Activated CD4-positive, alpha-beta memory T cell treated with anti-CD3 and anti-CD28 coated beads, Interleukin-2, amount 10 ng/mL, durations not matched to agents 7 days and 5 days (primary cell): Measurements from ENCODE around the gene CLTA. TPM values are rescaled to one million over a fixed set of nuclear protein-coding genes. Genes with fewer than 3 reads are reported as not detected.

Experiments used
- CTCF ChIA-PET: fragments of 350-600 bp; sonication (Branson Sonifier 250); formaldehyde crosslinking; loops from one replicate; lab custom pipeline; 2021; ENCODE audit warnings: antibody characterized with exemption, inconsistent platforms; lab: Charles Lee
- POLR2A ChIA-PET: fragments of 350-600 bp; sonication (Branson Sonifier 250); formaldehyde crosslinking; loops from one replicate; lab custom pipeline; 2021; ENCODE audit warnings: antibody characterized with exemption; lab: Charles Lee
- DNase-seq: peaks from one replicate; pipeline ENCODE4 v3.0.0-alpha.2; 2020
- H3K27ac Mint-ChIP-seq: one replicate; pipeline ENCODE4 v1.8.0; 2021; ENCODE audit warnings: mild to moderate bottlenecking, mixed read lengths
- H3K27me3 Mint-ChIP-seq: one replicate; pipeline ENCODE4 v1.8.0; 2021; ENCODE audit warnings: mixed read lengths
- H3K36me3 Mint-ChIP-seq: one replicate; pipeline ENCODE4 v1.8.0; 2021; ENCODE audit warnings: low read depth, mixed read lengths
- H3K4me1 Mint-ChIP-seq: one replicate; pipeline ENCODE4 v1.8.0; 2021; ENCODE audit warnings: mixed read lengths
- H3K4me3 Mint-ChIP-seq: one replicate; pipeline ENCODE4 v1.8.0; 2021; ENCODE audit warnings: mild to moderate bottlenecking, mixed read lengths
- H3K9me3 Mint-ChIP-seq: one replicate; pipeline ENCODE4 v1.8.0; 2021; ENCODE audit warnings: mixed read lengths
- total RNA-seq, 2 experiments: library from RNA; stranded (reverse); gene quantifications; one replicate each; pipeline ENCODE4 v1.2.3, GENCODE V29; 2021

The CLTA gene
- total RNA-seq, 2 experiments from 2014 or later = 150 to 151 TPM

- H3K27me3 Mint-ChIP-seq = no peaks in the 10 kb centered on the region
- peaks cover 9% of the 10 kb centered on the region for H3K9me3 Mint-ChIP-seq
- peaks cover 9% of the 10 kb centered on the region for H3K4me1 Mint-ChIP-seq
- H3K27ac Mint-ChIP-seq = no peak overlapping the region
- H3K4me3 Mint-ChIP-seq = no peak overlapping the region
- CTCF ChIA-PET = interaction anchor here (1.0 to 2.6 kb wide), 3 partner anchors 52 to 59 kb away, joined by 3 to 9 read pairs (median 4); no protein-coding TSS in a partner anchor
- H3K36me3 Mint-ChIP-seq = peaks cover 32% of the 10 kb centered on the region
- POLR2A ChIA-PET = interaction anchor here (2.3 to 3.4 kb wide), 2 partner anchors 9 to 17 kb away, joined by 6 to 11 read pairs; no protein-coding TSS in a partner anchor
- DNase-seq = no peak
Observed at GRCh38 chr9:36161187-36161586, 29.5 kb upstream of the CLTA start.

- CTCF ChIA-PET = interaction anchor here (1.5 to 10.1 kb wide), 3 partner anchors 54 to 60 kb away, joined by 4 to 325 read pairs (median 9); no protein-coding TSS in a partner anchor
- Mint-ChIP-seq H3K9me3 (peaks cover 5% of the 10 kb centered on the region), H3K4me1 (peaks cover 16% of the 10 kb centered on the region), H3K4me3 (no peak overlapping the region), H3K36me3 (peaks cover 28% of the 10 kb centered on the region), H3K27me3 (peaks cover under 1% of the 10 kb centered on the region), H3K27ac (no peak overlapping the region)
- POLR2A ChIA-PET = interaction anchor here (2.3 to 3.4 kb wide), 2 partner anchors 11 to 18 kb away, joined by 6 to 11 read pairs; no protein-coding TSS in a partner anchor
- DNase-seq = no peak
Observed at GRCh38 chr9:36162211-36162738, 28.4 kb upstream of the CLTA start.

- no peak overlapping the region for H3K4me3 Mint-ChIP-seq
- CTCF ChIA-PET = interaction anchor here (0.8 to 10.1 kb wide), 6 partner anchors 8 to 155 kb away, joined by 3 to 325 read pairs (median 6); partner anchors contain the start of gene GLIPR2
- DNase-seq = no peak
- H3K4me1 Mint-ChIP-seq = peaks cover 15% of the 10 kb centered on the region
- POLR2A ChIA-PET = interaction anchor here (0.7 to 3.7 kb wide), 6 partner anchors 11 to 27 kb away, joined by 3 to 15 read pairs (median 6); partner anchors contain the start of gene CLTA
- H3K27me3 Mint-ChIP-seq = peaks cover 6% of the 10 kb centered on the region
- peaks cover 21% of the 10 kb centered on the region for H3K36me3 Mint-ChIP-seq
- H3K27ac Mint-ChIP-seq = no peak overlapping the region
- H3K9me3 Mint-ChIP-seq = peaks cover 3% of the 10 kb centered on the region
Observed at GRCh38 chr9:36163049-36163785, 27.5 kb upstream of the CLTA start.

DNA sequence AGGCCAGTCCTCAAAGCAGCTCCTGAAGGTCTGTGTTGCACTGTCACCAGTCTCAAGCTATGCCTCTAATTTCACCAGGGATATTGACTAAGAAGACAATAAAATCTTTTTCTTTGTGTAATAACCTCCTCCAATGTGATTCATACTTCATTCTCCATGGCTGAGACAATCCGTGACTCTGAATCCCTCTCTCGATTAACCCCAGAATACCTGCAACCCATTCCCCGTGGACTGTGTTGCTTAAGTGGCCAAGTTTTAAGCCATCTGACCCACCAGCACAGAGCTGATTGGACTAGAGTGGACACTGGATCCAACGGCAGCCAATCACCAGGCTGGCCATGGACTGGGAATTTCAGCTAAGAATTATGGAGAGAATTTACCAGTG is 26.9 kb upstream of the CLTA start:
- no peak overlapping the region for H3K27ac Mint-ChIP-seq
- peaks cover 8% of the 10 kb centered on the region for H3K27me3 Mint-ChIP-seq
- H3K9me3 Mint-ChIP-seq = no peaks in the 10 kb centered on the region
- DNase-seq = no peak
- POLR2A ChIA-PET = interaction anchor here (0.7 to 5.0 kb wide), 9 partner anchors 11 to 61 kb away, joined by 3 to 22 read pairs (median 8); partner anchors contain the start of genes CLTA and GLIPR2
- no peak overlapping the region for H3K4me3 Mint-ChIP-seq
- H3K4me1 Mint-ChIP-seq = peaks cover 12% of the 10 kb centered on the region
- CTCF ChIA-PET = interaction anchor here (0.8 to 10.1 kb wide), 8 partner anchors 9 to 156 kb away, joined by 3 to 325 read pairs (median 6); partner anchors contain the start of gene GLIPR2
- H3K36me3 Mint-ChIP-seq = peaks cover 17% of the 10 kb centered on the region

- ChIA-PET CTCF (interaction anchor here (1.2 to 10.1 kb wide), 7 partner anchors 9 to 157 kb away, joined by 3 to 325 read pairs (median 10); no protein-coding TSS in a partner anchor), POLR2A (interaction anchor here (1.0 to 5.0 kb wide), 10 partner anchors 12 to 61 kb away, joined by 3 to 22 read pairs (median 8); partner anchors contain the start of genes CLTA and GLIPR2)
- Mint-ChIP-seq H3K27me3 (peaks cover 10% of the 10 kb centered on the region), H3K36me3 (peaks cover 11% of the 10 kb centered on the region), H3K27ac (no peak overlapping the region), H3K4me3 (no peak overlapping the region), H3K9me3 (no peaks in the 10 kb centered on the region), H3K4me1 (peaks cover 12% of the 10 kb centered on the region)
- DNase-seq = no peak
Observed at GRCh38 chr9:36164372-36164771, 26.3 kb upstream of the CLTA start.

GRCh38 chr9:36164989-36165388 is 25.7 kb upstream of the CLTA start:
- CTCF ChIA-PET = interaction anchor here (1.2 to 10.1 kb wide), 7 partner anchors 10 to 157 kb away, joined by 3 to 325 read pairs (median 10); no protein-coding TSS in a partner anchor
- DNase-seq = no peak
- Mint-ChIP-seq H3K4me1 (peaks cover 12% of the 10 kb centered on the region), H3K4me3 (peak overlapping the region; percentile 17), H3K9me3 (no peaks in the 10 kb centered on the region), H3K27me3 (peaks cover 14% of the 10 kb centered on the region), H3K27ac (no peak overlapping the region), H3K36me3 (peaks cover 9% of the 10 kb centered on the region)
- POLR2A ChIA-PET = interaction anchor here (1.0 to 5.0 kb wide), 10 partner anchors 12 to 62 kb away, joined by 3 to 22 read pairs (median 8); partner anchors contain the start of genes CLTA and GLIPR2

DNA sequence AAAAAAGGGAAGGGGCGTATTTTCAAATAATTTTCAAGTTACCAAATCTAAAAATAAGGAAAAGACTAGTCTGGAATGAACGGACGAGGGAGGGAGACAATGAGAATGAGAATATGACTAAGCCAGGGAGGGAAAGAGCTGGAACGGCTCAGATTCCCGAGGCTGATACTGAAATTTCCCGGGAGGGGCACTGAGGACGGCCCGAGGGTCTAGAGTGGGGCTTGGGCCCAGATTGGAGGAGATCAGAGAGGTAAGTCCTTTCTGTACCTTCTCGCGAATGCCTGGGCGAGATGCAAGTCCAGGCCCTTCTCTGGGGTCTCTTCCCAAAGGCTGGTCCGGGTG is 24.9 kb upstream of the CLTA start:
- Mint-ChIP-seq H3K9me3 (no peaks in the 10 kb centered on the region), H3K27ac (no peak overlapping the region), H3K27me3 (peaks cover 14% of the 10 kb centered on the region), H3K4me3 (peak overlapping the region; percentile 12), H3K36me3 (peaks cover 4% of the 10 kb centered on the region), H3K4me1 (peaks cover 12% of the 10 kb centered on the region)
- ChIA-PET POLR2A (interaction anchor here (0.6 to 5.0 kb wide), 6 partner anchors 11 to 38 kb away, joined by 3 to 44 read pairs (median 9); partner anchors contain the start of genes CLTA and GLIPR2), CTCF (interaction anchor here (1.4 to 10.1 kb wide), 12 partner anchors 8 to 159 kb away, joined by 3 to 325 read pairs (median 9); partner anchors contain the start of genes CLTA and GLIPR2)
- no peak for DNase-seq

GRCh38 chr9:36166168-36166927 is 24.4 kb upstream of the CLTA start:
- Mint-ChIP-seq H3K27me3 (peaks cover 14% of the 10 kb centered on the region), H3K27ac (no peak overlapping the region), H3K9me3 (no peaks in the 10 kb centered on the region), H3K4me3 (peak overlapping the region; percentile 66), H3K4me1 (peaks cover 12% of the 10 kb centered on the region), H3K36me3 (peaks cover 2% of the 10 kb centered on the region)
- ChIA-PET CTCF (interaction anchor here (0.7 to 10.1 kb wide), 29 partner anchors 9 to 163 kb away, joined by 3 to 325 read pairs (median 5); partner anchors contain the start of genes CLTA and GLIPR2), POLR2A (interaction anchor here (0.6 to 5.0 kb wide), 10 partner anchors 12 to 64 kb away, joined by 3 to 44 read pairs (median 8); partner anchors contain the start of genes CLTA and GLIPR2)
- peak; percentile 87 for DNase-seq

GRCh38 chr9:36169166-36169565 is 21.6 kb upstream of the CLTA start, which contains the start of gene CCIN:
Gene CCIN (plus strand): TSS chr9:36169388. CDS start chr9:36169503, 115 bp downstream.
- Mint-ChIP-seq H3K27me3 (peaks cover 14% of the 10 kb centered on the region), H3K36me3 (no peaks in the 10 kb centered on the region), H3K4me1 (peaks cover 12% of the 10 kb centered on the region), H3K4me3 (no peak within 1 kb of the TSS), H3K27ac (no peak within 1 kb of the TSS), H3K9me3 (no peaks in the 10 kb centered on the region)
- no peak for DNase-seq
- CTCF ChIA-PET = interaction anchor here (1.3 to 10.1 kb wide), 4 partner anchors 22 to 160 kb away, joined by 3 to 325 read pairs (median 18); partner anchors contain the start of gene CLTA
- POLR2A ChIA-PET = interaction anchor here (0.7 to 4.8 kb wide), 3 partner anchors 18 to 76 kb away, joined by 3 to 44 read pairs (median 4); partner anchors contain the start of gene CLTA

DNA sequence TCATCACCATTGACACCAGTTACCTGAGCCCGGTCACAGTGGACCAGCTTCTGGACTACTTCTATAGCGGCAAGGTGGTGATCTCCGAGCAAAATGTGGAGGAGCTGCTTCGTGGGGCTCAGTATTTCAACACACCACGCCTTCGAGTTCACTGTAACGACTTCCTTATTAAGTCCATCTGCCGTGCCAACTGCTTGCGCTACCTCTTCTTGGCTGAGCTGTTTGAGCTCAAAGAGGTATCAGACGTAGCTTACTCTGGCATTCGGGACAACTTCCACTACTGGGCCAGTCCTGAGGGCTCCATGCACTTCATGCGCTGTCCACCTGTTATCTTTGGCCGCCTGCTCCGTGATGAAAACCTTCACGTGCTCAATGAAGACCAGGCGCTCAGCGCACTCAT is 21.0 kb upstream of the CLTA start:
- DNase-seq = no peak
- H3K27ac Mint-ChIP-seq = no peak overlapping the region
- no peaks in the 10 kb centered on the region for H3K9me3 Mint-ChIP-seq
- H3K4me3 Mint-ChIP-seq = no peak overlapping the region
- POLR2A ChIA-PET = interaction anchor here (0.7 to 4.8 kb wide), 3 partner anchors 19 to 77 kb away, joined by 3 to 44 read pairs (median 4); partner anchors contain the start of gene CLTA
- H3K36me3 Mint-ChIP-seq = no peaks in the 10 kb centered on the region
- peaks cover 14% of the 10 kb centered on the region for H3K27me3 Mint-ChIP-seq
- H3K4me1 Mint-ChIP-seq = peaks cover 14% of the 10 kb centered on the region
- CTCF ChIA-PET = interaction anchor here (1.3 to 10.1 kb wide), 3 partner anchors 21 to 161 kb away, joined by 4 to 325 read pairs (median 33); partner anchors contain the start of gene CLTA

DNA sequence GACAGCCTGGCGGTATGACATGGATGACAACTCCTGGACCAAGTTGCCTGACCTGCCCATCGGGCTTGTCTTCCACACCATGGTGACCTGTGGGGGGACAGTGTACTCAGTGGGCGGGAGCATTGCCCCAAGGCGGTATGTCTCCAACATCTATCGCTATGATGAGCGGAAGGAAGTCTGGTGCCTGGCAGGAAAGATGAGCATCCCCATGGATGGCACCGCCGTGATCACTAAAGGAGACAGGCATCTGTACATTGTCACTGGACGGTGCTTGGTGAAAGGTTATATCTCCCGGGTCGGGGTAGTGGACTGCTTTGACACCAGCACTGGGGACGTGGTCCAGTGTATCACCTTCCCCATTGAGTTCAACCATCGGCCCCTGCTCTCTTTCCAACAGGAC is 20.2 kb upstream of the CLTA start:
- H3K9me3 Mint-ChIP-seq = no peaks in the 10 kb centered on the region
- peaks cover 12% of the 10 kb centered on the region for H3K4me1 Mint-ChIP-seq
- ChIA-PET CTCF (interaction anchor here (10.1 kb wide), 1 partner anchor 68 kb away, joined by 325 read pairs; no protein-coding TSS in a partner anchor), POLR2A (interaction anchor here (4.8 kb wide), 1 partner anchor 19 kb away, joined by 44 read pairs; the partner anchor contains the start of gene CLTA)
- peaks cover 14% of the 10 kb centered on the region for H3K27me3 Mint-ChIP-seq
- no peak overlapping the region for H3K4me3 Mint-ChIP-seq
- no peaks in the 10 kb centered on the region for H3K36me3 Mint-ChIP-seq
- DNase-seq = no peak
- no peak overlapping the region for H3K27ac Mint-ChIP-seq
